GM18861 (cell line): Measurements from ENCODE around the gene PODN.

Experiments
- ATAC-seq: cut with Tn5 transposase; IDR thresholded peaks from one replicate; pipeline ENCODE4 v1.9.1; 2021; ENCODE audit not compliant: unreplicated experiment

Gene PODN

GRCh38 chr1:53061859-53062707 is at the start of gene PODN:
PODN (plus strand) TSS chr1:53062213; CDS start chr1:53069856, 7,643 bp downstream.
- no peak for ATAC-seq

GRCh38 chr1:53014791-53015507 is 47.1 kb upstream of the PODN start:
- ATAC-seq: peak; percentile 87

- no peak for ATAC-seq
Observed at GRCh38 chr1:53015508-53015860, 46.5 kb upstream of the PODN start.

- ATAC-seq: no peak
Observed at GRCh38 chr1:53016705-53017104, 45.3 kb upstream of the PODN start.

GRCh38 chr1:53020588-53020987 is 41.4 kb upstream of the PODN start:
- ATAC-seq: no peak

- no peak for ATAC-seq
Observed at GRCh38 chr1:53022179-53022578, 39.8 kb upstream of the PODN start.

- ATAC-seq: no peak
Observed at GRCh38 chr1:53023546-53023945, 38.5 kb upstream of the PODN start.

- ATAC-seq: no peak
Observed at GRCh38 chr1:53024117-53024516, 37.9 kb upstream of the PODN start.

- no peak for ATAC-seq
Observed at GRCh38 chr1:53025034-53025768, 36.8 kb upstream of the PODN start.

GRCh38 chr1:53025769-53026112 is 36.3 kb upstream of the PODN start:
- no peak for ATAC-seq

- ATAC-seq: no peak
Observed at GRCh38 chr1:53026254-53026653, 35.8 kb upstream of the PODN start.

GRCh38 chr1:53031732-53032131 is 30.3 kb upstream of the PODN start:
- ATAC-seq: no peak

GRCh38 chr1:53037159-53037558 is 24.9 kb upstream of the PODN start:
- no peak for ATAC-seq

- no peak for ATAC-seq
Observed at GRCh38 chr1:53038566-53038965, 23.4 kb upstream of the PODN start.

- ATAC-seq: no peak
Observed at GRCh38 chr1:53043271-53043670, 18.7 kb upstream of the PODN start.

GRCh38 chr1:53044926-53045325 is 17.1 kb upstream of the PODN start:
- ATAC-seq: no peak

- ATAC-seq: no peak
Observed at GRCh38 chr1:53046930-53047329, 15.1 kb upstream of the PODN start.

GRCh38 chr1:53047737-53048736 is 14.0 kb upstream of the PODN start:
- no peak for ATAC-seq

- no peak for ATAC-seq
Observed at GRCh38 chr1:53048960-53049573, 12.9 kb upstream of the PODN start.

GRCh38 chr1:53049574-53049967 is 12.4 kb upstream of the PODN start:
- ATAC-seq: no peak
